CD14-positive monocyte (primary cell): Measurements from ENCODE around the gene MAML1. TPM values are rescaled to one million over a fixed set of nuclear protein-coding genes. Genes with fewer than 3 reads are reported as not detected.

Experiments
- DNase-seq, 3 donors: peaks; one replicate each; pipeline ENCODE4 v3.0.0-alpha.2; 2011 to 2022
- H2AFZ ChIP-seq: 2 replicates; pipeline ENCODE4 v1.6.0; 2012; ENCODE audit warnings: mild to moderate bottlenecking, low read depth, low read length, inconsistent platforms; ENCODE audit not compliant: insufficient read depth, poor library complexity, severe bottlenecking
- H3K27ac ChIP-seq, 2 donors: 1 replicate in 1 of 2; 2 replicates in 1 of 2; pipeline ENCODE4 v1.5.1; 2012 to 2013; ENCODE audit warnings: low read length in 2 of 2, control low read depth in 1 of 2, inconsistent platforms in 1 of 2, low read depth in 1 of 2, mild to moderate bottlenecking in 1 of 2
- H3K27me3 ChIP-seq, 2 donors: one replicate each; pipeline versions ENCODE4 v1.6.0 to v1.6.1; 2011 to 2013; ENCODE audit warnings: low read length in 2 of 2; ENCODE audit not compliant: control insufficient read depth in 2 of 2, insufficient read depth in 2 of 2
- H3K36me3 ChIP-seq, 2 donors: replicated peaks in 1 of 2; 1 replicate in 1 of 2; 2 replicates in 1 of 2; pipeline versions ENCODE4 v1.5.1 to v1.6.1; 2012 to 2013; ENCODE audit warnings: low read length in 2 of 2, control low read depth in 1 of 2, inconsistent platforms in 1 of 2, mild to moderate bottlenecking in 1 of 2; ENCODE audit not compliant: insufficient read depth in 2 of 2, control insufficient read depth in 1 of 2
- H3K4me1 ChIP-seq, 2 donors: 1 replicate in 1 of 2; 2 replicates in 1 of 2; pipeline versions ENCODE4 v1.5.1 to v1.6.1; 2012 to 2013; ENCODE audit warnings: low read length in 2 of 2, control low read depth in 1 of 2, inconsistent platforms in 1 of 2, mild to moderate bottlenecking in 1 of 2, moderate library complexity in 1 of 2; ENCODE audit not compliant: insufficient read depth in 2 of 2, control insufficient read depth in 1 of 2
- H3K4me2 ChIP-seq: replicated peaks from 2 replicates; pipeline ENCODE3; 2012; ENCODE audit warnings: low read length, moderate library complexity, mild to moderate bottlenecking; ENCODE audit not compliant: poor library complexity, severe bottlenecking; ENCODE audit errors: extremely low read depth
- H3K4me3 ChIP-seq, 3 experiments: fragments of 200-600 bp in 1 of 3; sonication (generic) in 1 of 3; replicated peaks in 1 of 3; 1 replicate in 2 of 3; 2 replicates in 1 of 3; pipeline ENCODE4 v1.5.1; 2011 to 2013; ENCODE audit warnings: low read length in 3 of 3, mild to moderate bottlenecking in 3 of 3, control low read depth in 2 of 3, low read depth in 2 of 3, inconsistent platforms in 1 of 3, moderate library complexity in 1 of 3
- H3K79me2 ChIP-seq: 2 replicates; pipeline ENCODE4 v1.6.0; 2012; ENCODE audit warnings: mild to moderate bottlenecking, control low read depth, inconsistent platforms, low read length, moderate library complexity; ENCODE audit not compliant: insufficient read depth
- H3K9ac ChIP-seq: 2 replicates; pipeline ENCODE4 v1.6.0; 2017; ENCODE audit warnings: low read length, mild to moderate bottlenecking; ENCODE audit not compliant: insufficient read depth, poor library complexity, severe bottlenecking
- H3K9me3 ChIP-seq, 2 donors: replicated peaks in 1 of 2; 1 replicate in 1 of 2; 2 replicates in 1 of 2; pipeline versions ENCODE4 v1.5.1 to v1.6.1; 2012 to 2013; ENCODE audit warnings: low read length in 2 of 2, control low read depth in 1 of 2; ENCODE audit not compliant: control insufficient read depth in 1 of 2, insufficient read depth in 1 of 2
- H4K20me1 ChIP-seq: 2 replicates; pipeline ENCODE4 v1.6.0; 2012; ENCODE audit warnings: mild to moderate bottlenecking, low read length, control low read depth, moderate library complexity; ENCODE audit not compliant: insufficient read depth
- H3K27ac Mint-ChIP-seq, 7 donors: one replicate each; pipeline ENCODE4 v1.8.0; 2020; ENCODE audit warnings: mild to moderate bottlenecking in 7 of 7, mixed read lengths in 7 of 7, moderate library complexity in 6 of 7, inconsistent platforms in 2 of 7
- H3K27me3 Mint-ChIP-seq, 3 donors: one replicate each; pipeline ENCODE4 v1.8.0; 2021 to 2022; ENCODE audit warnings: low read depth in 3 of 3, mild to moderate bottlenecking in 3 of 3, mixed read lengths in 3 of 3, moderate library complexity in 3 of 3, inconsistent platforms in 1 of 3
- H3K36me3 Mint-ChIP-seq, 2 donors: one replicate each; pipeline ENCODE4 v1.8.0; 2020; ENCODE audit warnings: mixed read lengths in 2 of 2, inconsistent platforms in 1 of 2, mild to moderate bottlenecking in 1 of 2
- H3K4me1 Mint-ChIP-seq: one replicate; pipeline ENCODE4 v1.8.0; 2020; ENCODE audit warnings: mild to moderate bottlenecking, mixed read lengths
- H3K4me3 Mint-ChIP-seq, 2 donors: one replicate each; pipeline ENCODE4 v1.8.0; 2020; ENCODE audit warnings: mild to moderate bottlenecking in 2 of 2, mixed read lengths in 2 of 2, moderate library complexity in 1 of 2
- H3K9me3 Mint-ChIP-seq, 7 donors: one replicate each; pipeline ENCODE4 v1.8.0; 2020 to 2022; ENCODE audit warnings: mixed read lengths in 7 of 7, mild to moderate bottlenecking in 6 of 7, moderate library complexity in 6 of 7, inconsistent platforms in 2 of 7
- WGBS: methylation state at CpG from one replicate; pipeline ENCODE4 v1.1.5; 2013; ENCODE audit warnings: missing lambda C conversion rate; ENCODE audit not compliant: insufficient coverage; 5-methylcytosine and 5-hydroxymethylcytosine counted together
- intact Hi-C, 2 donors: fragments of 100-400 bp; cut with micrococcal nuclease; formaldehyde crosslinking; loops; one replicate each; pipeline versions ENCODE4 v1.15.0 to v1.15.1; 2023
- polyA plus RNA-seq, 3 donors: library from polyadenylated mRNA; depleted of rRNA in 1 of 3; unstranded in 2 of 3; stranded (reverse) in 1 of 3; fragments of 300-500 nt in 2 of 3; fragments of >200 nt in 1 of 3; fragmentation: Illumina TruSeq in 2 of 3; gene quantifications; 1 replicate in 2 of 3; 2 replicates in 1 of 3; pipeline ENCODE4 v1.2.3, GENCODE V29; 2012 to 2021
- TF ChIP-seq, protein P1 (sequence below): fragments of 200-600 bp; IDR thresholded peaks from one replicate; pipeline ENCODE4 v1.8.0; 2022; ENCODE audit warnings: antibody characterized with exemption, mild to moderate bottlenecking

Gene MAML1
- polyA plus RNA-seq, 3 donors, result 2.2 to 11.0 (median 2.7) TPM

DNA sequence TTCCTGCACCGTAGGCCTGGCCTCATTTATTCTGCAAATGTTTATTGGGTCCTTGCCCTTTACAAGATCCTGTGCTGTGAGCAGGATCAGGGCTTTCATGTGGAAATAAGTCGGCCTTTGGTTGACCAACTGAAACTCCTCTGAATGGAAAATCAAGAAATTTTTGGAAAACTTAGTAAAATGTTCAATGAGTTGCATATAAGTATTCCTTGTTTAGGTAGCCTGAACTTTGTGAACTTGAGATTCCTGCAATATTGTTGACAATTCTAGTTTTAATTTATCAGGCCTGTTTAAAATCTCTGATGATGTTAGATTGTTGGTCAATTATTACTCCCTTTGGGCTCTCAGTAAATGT, 1.1 kb downstream of the MAML1 start:
- Histone ChIP-seq H3K79me2 (peaks cover 74% of the 10 kb centered on the region), H3K4me2 (peak overlapping the region; percentile 81), H3K27ac (peak overlapping the region; percentile 97 to 98), H3K36me3 (peaks cover 20 to 22% of the 10 kb centered on the region in 2 donors), H2AFZ (peak overlapping the region; percentile 65), H3K4me1 (peaks cover 50 to 62% of the 10 kb centered on the region in 2 donors), H3K9me3 (no peaks in the 10 kb centered on the region), H3K4me3 (peak overlapping the region; percentile 69 to 90 (median 70)), H4K20me1 (peaks cover 51% of the 10 kb centered on the region), H3K9ac (peak overlapping the region; percentile 99), H3K27me3 (no peaks in the 10 kb centered on the region)
- H3K27ac Mint-ChIP-seq, result peak overlapping the region; percentile 91 to 96 (median 94)
- H3K27me3 Mint-ChIP-seq, result no peaks in the 10 kb centered on the region
- 0% methylated on average over 2 of the region's 2 CpGs for WGBS
- H3K4me3 Mint-ChIP-seq, result peak overlapping the region; percentile 92 to 96
- peaks cover 0 to 4% (median 0%) of the 10 kb centered on the region in 7 donors for H3K9me3 Mint-ChIP-seq
- DNase-seq, result no peak
- peaks cover 66% of the 10 kb centered on the region for H3K4me1 Mint-ChIP-seq
- intact Hi-C loops, result loop anchor here (2.0 to 10.0 kb wide), 2 partner anchors 35 to 61 kb away; partner anchors contain the start of genes CANX (in 2 of the 2) and LTC4S (in 1 of the 2)
- TF ChIP-seq, protein P1, sequence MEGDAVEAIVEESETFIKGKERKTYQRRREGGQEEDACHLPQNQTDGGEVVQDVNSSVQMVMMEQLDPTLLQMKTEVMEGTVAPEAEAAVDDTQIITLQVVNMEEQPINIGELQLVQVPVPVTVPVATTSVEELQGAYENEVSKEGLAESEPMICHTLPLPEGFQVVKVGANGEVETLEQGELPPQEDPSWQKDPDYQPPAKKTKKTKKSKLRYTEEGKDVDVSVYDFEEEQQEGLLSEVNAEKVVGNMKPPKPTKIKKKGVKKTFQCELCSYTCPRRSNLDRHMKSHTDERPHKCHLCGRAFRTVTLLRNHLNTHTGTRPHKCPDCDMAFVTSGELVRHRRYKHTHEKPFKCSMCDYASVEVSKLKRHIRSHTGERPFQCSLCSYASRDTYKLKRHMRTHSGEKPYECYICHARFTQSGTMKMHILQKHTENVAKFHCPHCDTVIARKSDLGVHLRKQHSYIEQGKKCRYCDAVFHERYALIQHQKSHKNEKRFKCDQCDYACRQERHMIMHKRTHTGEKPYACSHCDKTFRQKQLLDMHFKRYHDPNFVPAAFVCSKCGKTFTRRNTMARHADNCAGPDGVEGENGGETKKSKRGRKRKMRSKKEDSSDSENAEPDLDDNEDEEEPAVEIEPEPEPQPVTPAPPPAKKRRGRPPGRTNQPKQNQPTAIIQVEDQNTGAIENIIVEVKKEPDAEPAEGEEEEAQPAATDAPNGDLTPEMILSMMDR, result no peak
- peaks cover 33 to 45% of the 10 kb centered on the region in 2 donors for H3K36me3 Mint-ChIP-seq

DNA sequence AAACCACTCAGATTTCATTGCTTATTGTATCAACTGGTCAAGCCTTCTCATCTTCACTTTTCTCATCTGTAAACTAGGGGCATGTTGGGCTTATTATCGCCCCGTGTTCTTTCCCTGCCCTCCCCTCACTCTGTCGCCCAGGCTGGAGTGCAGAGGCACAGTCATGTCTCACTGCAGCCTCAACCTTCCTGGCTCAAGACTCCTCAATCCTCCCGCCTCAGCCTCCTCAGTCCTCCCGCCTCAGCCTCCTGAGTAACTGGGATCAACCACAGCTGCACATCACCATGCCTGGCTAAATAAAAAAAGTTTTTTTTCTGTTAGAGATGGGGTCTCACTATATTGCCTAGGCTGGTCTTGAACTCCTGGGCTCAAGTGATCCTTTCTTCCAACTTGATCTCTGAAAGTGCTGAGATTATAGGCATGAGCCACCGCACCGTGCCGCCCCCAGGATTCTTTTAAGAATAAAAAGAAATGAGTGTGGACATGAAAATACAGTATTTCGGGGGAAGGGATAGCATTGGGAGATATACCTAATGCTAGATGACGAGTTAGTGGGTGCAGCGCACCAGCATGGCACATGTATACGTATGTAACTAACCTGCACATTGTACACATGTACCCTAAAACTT, 2.0 kb downstream of the MAML1 start:
- peaks cover 28 to 44% of the 10 kb centered on the region in 2 donors for H3K36me3 Mint-ChIP-seq
- H3K4me3 Mint-ChIP-seq, result peak overlapping the region; percentile 92 to 96
- Histone ChIP-seq H3K36me3 (peaks cover 11 to 13% of the 10 kb centered on the region in 2 donors), H3K4me1 (peaks cover 47 to 64% of the 10 kb centered on the region in 2 donors), H2AFZ (no peak overlapping the region), H3K27ac (peak overlapping the region in 1 of 2 donors; percentile 98), H3K79me2 (peaks cover 74% of the 10 kb centered on the region), H3K4me2 (peak overlapping the region; percentile 81), H4K20me1 (peaks cover 60% of the 10 kb centered on the region), H3K9ac (peak overlapping the region; percentile 99), H3K9me3 (no peaks in the 10 kb centered on the region), H3K27me3 (no peaks in the 10 kb centered on the region), H3K4me3 (peak overlapping the region in 1 of 3 experiments; percentile 90)
- 40% methylated on average over 1 of the region's 12 CpGs for WGBS
- no peaks in the 10 kb centered on the region for H3K27me3 Mint-ChIP-seq
- intact Hi-C loops, result loop anchor here in 1 of 2 donors (10.0 kb wide), 1 partner anchor 60 kb away; the partner anchor contains the start of gene LTC4S
- peak overlapping the region in 6 of 7 donors; percentile 36 to 95 (median 82) for H3K27ac Mint-ChIP-seq
- peaks cover 0 to 4% (median 0%) of the 10 kb centered on the region in 7 donors for H3K9me3 Mint-ChIP-seq
- TF ChIP-seq, protein P1, result no peak
- peaks cover 65% of the 10 kb centered on the region for H3K4me1 Mint-ChIP-seq
- no peak for DNase-seq
